ENCODE data around the gene CELSR1.

GRCh38 chr22:46538814-46539160 lies 1.4 kb upstream of the CELSR1 start:
- TF ChIP-seq ARHGAP35 (CRISPR knock-in tag; IDR thresholded peaks at IDR 0.05; ENCODE audit: borderline replicate concordance) (no peak), FOSL1 (CRISPR knock-in tag; IDR thresholded peaks at IDR 0.05; ENCODE audit: borderline replicate concordance) (no peak), DRAP1 (CRISPR knock-in tag; IDR thresholded peaks at IDR 0.05) (no peak), CTCF (CRISPR knock-in tag; IDR thresholded peaks at IDR 0.05) (no peak)
